Lung (tissue), 12 donors: ENCODE results near the gene FGGY. TPM values are rescaled to one million over a fixed set of nuclear protein-coding genes. Genes with fewer than 3 reads are reported as not detected.
A peak's percentile ranks its signal among the peaks of the same experiment; 100 is the strongest.

Experiments used
- ATAC-seq: fragments of 200-7000 bp; cut with Tn5 transposase; one replicate; pipeline ENCODE4 v1.9.1; 2020; ENCODE audit warnings: moderate number of reproducible peaks; ENCODE audit not compliant: insufficient read depth, low FRiP score
- DNase-seq, 3 donors: peaks; one replicate each; pipeline ENCODE4 v3.0.0-alpha.2; 2013 to 2017
- H3K27ac ChIP-seq, 2 donors: one replicate each; pipeline ENCODE4 v1.5.1; 2013; ENCODE audit warnings: mild to moderate bottlenecking in 2 of 2, moderate library complexity in 2 of 2, control low read depth in 1 of 2, inconsistent platforms in 1 of 2, low read depth in 1 of 2, low read length in 1 of 2
- H3K27me3 ChIP-seq, 3 donors: one replicate each; pipeline ENCODE4 v1.5.1; 2013; ENCODE audit warnings: low read length in 2 of 3; ENCODE audit not compliant: control insufficient read depth in 3 of 3, insufficient read depth in 3 of 3
- H3K36me3 ChIP-seq, 4 donors: one replicate each; pipeline ENCODE4 v1.5.1; 2013; ENCODE audit warnings: low read length in 4 of 4, mild to moderate bottlenecking in 1 of 4, moderate library complexity in 1 of 4; ENCODE audit not compliant: control insufficient read depth in 4 of 4, insufficient read depth in 4 of 4
- H3K4me1 ChIP-seq, 5 donors: one replicate each; pipeline ENCODE4 v1.5.1; 2013; ENCODE audit warnings: low read length in 5 of 5, mild to moderate bottlenecking in 2 of 5, moderate library complexity in 1 of 5; ENCODE audit not compliant: control insufficient read depth in 5 of 5, insufficient read depth in 5 of 5
- H3K4me3 ChIP-seq: one replicate; pipeline ENCODE4 v1.5.1; 2013; ENCODE audit warnings: mild to moderate bottlenecking, control low read depth, moderate library complexity
- H3K9ac ChIP-seq, 2 donors: one replicate each; pipeline ENCODE4 v1.5.1; 2013; ENCODE audit warnings: low read length in 2 of 2, control low read depth in 1 of 2; ENCODE audit not compliant: insufficient read depth in 1 of 2
- H3K9me3 ChIP-seq, 4 donors: one replicate each; pipeline ENCODE4 v1.5.1; 2013; ENCODE audit warnings: low read length in 3 of 4, mild to moderate bottlenecking in 1 of 4, moderate library complexity in 1 of 4; ENCODE audit not compliant: control insufficient read depth in 4 of 4, insufficient read depth in 3 of 4
- WGBS, 2 donors: extraction: QIAGEN DNeasy Blood & Tissue Kit; methylation state at CpG; one replicate each; pipeline ENCODE4 v1.1.7; 2013; 5-methylcytosine and 5-hydroxymethylcytosine counted together
- polyA plus RNA-seq, 2 donors: library from polyadenylated mRNA; stranded (reverse); fragments of 200-250 nt; gene quantifications; one replicate each; pipeline ENCODE4 v1.2.1, GENCODE V29; 2013
- total RNA-seq, 2 donors: library from RNA; depleted of rRNA in 1 of 2; stranded (reverse); fragments of >200 nt in 1 of 2; gene quantifications; one replicate each; pipeline ENCODE4 v1.2.1, GENCODE V29; 2014 to 2021
- TF ChIP-seq, protein P1 (sequence below): IDR thresholded peaks from 2 replicates; pipeline ENCODE4 v1.5.1; 2012; ENCODE audit warnings: mild to moderate bottlenecking; ENCODE audit errors: control extremely low read depth, extremely low read depth
- donor health status: control.
- donor health status: control.
- donor health status: Bipolar disorder and iron deficiency.
- donor health status: healthy.
- donor health status: DM: yes; HTN: yes; CAD: no.

FGGY gene
- total and polyA plus RNA-seq, 4 donors, result 16.1 to 42.3 (median 18.3) TPM

DNA sequence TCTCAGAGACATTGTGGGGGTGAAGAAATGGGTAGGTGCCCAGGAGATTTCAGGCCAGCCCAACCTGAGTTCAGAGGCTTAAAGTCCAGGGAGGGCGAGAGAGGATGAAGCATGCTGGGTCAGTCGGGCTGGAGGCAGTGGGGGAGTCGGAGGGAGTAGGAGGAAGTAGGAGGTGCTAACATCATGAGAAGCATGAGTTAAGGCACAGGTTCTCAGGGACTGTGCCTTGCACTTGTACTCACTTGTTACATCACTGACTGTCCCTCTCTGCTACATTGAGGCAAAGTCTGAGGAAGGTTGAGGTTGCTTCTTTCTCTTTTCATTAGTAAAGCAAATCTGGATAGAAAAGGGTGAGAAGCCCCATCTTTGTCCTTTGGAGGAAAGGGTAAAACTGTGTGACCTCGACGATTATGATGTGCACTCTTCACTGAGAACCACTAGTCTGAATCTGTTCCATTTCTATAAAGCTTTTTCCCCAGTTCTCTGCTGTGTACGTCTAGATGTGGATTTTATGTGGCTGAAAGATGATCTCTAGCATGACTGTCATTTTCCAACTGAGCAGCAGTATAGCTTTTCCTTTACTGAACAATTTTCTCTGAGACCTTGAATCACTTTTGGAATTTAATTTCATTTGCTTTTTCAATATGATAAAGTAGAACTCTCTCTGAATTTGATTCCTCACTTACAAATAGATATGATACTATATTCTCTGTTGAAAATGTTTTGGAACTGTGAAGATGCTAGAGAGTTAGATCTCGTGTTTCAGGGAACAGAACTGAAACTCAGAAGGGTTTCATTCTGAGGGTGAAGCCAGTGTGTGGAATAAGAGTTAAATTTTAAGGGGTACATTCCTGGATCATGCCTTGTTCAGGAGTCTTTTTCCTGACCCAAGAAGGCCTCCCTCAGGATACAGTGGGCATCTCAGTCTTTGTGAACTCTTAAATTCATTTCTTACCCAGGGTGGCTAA is 94.6 kb downstream of the FGGY start:
- ATAC-seq (no peak), DNase-seq (no peak)
- H3K27me3 ChIP-seq, result no peaks in the 10 kb centered on the region
- no peak overlapping the region for H3K4me3 ChIP-seq
- no peaks in the 10 kb centered on the region for H3K9me3 ChIP-seq
- no peak overlapping the region for H3K27ac ChIP-seq
- H3K4me1 ChIP-seq, result peaks cover 4 to 28% (median 16%) of the 10 kb centered on the region in 5 donors
- H3K36me3 ChIP-seq, result no peaks in the 10 kb centered on the region
- TF ChIP-seq, protein P1, sequence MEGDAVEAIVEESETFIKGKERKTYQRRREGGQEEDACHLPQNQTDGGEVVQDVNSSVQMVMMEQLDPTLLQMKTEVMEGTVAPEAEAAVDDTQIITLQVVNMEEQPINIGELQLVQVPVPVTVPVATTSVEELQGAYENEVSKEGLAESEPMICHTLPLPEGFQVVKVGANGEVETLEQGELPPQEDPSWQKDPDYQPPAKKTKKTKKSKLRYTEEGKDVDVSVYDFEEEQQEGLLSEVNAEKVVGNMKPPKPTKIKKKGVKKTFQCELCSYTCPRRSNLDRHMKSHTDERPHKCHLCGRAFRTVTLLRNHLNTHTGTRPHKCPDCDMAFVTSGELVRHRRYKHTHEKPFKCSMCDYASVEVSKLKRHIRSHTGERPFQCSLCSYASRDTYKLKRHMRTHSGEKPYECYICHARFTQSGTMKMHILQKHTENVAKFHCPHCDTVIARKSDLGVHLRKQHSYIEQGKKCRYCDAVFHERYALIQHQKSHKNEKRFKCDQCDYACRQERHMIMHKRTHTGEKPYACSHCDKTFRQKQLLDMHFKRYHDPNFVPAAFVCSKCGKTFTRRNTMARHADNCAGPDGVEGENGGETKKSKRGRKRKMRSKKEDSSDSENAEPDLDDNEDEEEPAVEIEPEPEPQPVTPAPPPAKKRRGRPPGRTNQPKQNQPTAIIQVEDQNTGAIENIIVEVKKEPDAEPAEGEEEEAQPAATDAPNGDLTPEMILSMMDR, result no peak
- H3K9ac ChIP-seq, result no peak overlapping the region
- 74 to 78% methylated on average over 7 of the region's 7 CpGs for WGBS, 2 donors

DNA sequence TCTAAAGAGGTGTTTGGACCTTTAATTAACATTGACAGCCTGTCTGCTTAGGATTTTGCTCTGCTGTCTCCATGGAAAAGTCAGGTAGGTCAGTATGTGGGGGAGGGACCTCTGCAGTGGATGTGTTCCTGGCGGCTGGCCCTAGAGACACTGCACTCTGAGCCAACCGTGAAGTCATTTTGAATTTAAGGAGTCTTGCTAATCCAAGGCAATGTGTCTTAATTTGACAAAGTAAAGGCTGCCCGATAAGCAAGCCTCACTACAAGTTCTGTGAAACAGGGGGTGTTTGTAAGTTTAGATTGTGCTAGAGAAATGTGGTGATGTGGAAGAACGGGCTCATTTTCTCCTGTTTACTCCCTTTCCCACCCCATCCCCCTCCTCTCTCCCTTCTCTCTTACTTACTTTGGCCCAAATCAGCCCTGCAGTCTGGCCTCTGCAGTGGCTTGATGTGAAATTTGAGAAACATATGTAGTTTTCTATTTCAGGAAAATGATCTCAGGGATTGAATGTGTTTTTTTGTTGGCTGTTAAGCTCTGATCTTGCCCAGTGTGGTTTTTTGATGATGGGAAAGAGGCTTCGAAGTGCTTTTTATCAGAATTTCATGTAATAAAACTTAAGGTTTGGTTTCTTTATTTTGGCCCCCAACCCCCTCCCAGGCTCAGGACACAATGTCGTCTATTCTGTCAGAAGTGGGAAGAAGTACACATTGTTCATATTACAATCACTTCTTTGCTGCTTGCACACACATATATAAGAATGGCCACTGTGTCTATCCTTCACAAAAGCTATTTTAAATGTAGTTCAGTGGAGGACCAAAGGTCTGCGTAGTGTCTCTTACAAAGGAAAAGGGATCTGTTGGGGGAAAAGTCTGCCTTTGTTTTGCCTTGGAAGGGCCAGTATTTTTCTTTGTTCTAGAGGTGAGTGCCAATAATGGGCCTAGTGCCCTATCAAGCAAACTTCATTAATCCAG is 96.6 kb downstream of the FGGY start:
- Histone ChIP-seq H3K9ac (peak overlapping the region; percentile 47 to 80), H3K9me3 (no peaks in the 10 kb centered on the region), H3K4me1 (peaks cover 4 to 28% (median 16%) of the 10 kb centered on the region in 5 donors), H3K27me3 (no peaks in the 10 kb centered on the region), H3K27ac (peak overlapping the region in 1 of 2 donors; percentile 79), H3K36me3 (no peaks in the 10 kb centered on the region), H3K4me3 (no peak overlapping the region)
- DNase-seq (peak; percentile 88 to 97 (median 97)), ATAC-seq (peak; percentile 75)
- WGBS, 2 donors, result 56 to 76% methylated on average over 7 of the region's 7 CpGs
- TF ChIP-seq, protein P1, result no peak

DNA sequence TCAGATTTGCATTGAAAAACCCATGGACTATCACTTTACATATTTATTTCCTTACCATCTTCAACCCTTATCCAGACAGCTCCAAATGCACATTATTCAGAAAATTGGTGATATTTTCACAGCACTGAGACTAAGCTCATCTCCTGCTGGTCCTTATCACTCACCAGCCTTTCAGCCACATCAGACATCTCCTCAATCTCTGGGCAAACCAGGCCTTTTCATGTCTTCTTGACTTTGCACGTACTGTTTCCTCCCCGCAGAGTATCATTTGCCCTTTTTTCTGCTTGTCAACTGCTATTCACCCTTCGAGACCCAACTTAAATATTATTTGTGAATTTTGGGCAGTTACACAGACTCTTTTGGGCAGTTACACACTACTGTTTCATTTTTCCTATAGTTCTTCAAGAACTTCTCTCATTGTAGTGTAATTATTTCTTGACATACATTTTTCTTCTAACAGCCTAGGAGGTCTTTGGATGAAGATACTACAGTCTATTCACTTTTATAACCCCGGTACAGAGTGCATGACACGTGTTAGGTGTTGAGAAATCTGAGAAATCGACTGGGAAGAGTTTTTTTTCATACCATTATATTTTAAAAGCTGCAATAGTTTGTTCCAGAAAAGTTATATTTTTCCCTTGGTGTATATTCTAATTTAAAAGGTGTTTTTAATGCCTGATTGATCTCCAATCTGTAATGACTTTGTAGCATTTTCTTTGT is 98.0 kb downstream of the FGGY start:
- WGBS, 2 donors, result 82 to 87% methylated on average over 6 of the region's 6 CpGs

More for the DNA sequence above, 98.0 kb downstream of the FGGY start:
- Histone ChIP-seq H3K36me3 (no peaks in the 10 kb centered on the region), H3K27ac (no peak overlapping the region), H3K27me3 (no peaks in the 10 kb centered on the region), H3K4me1 (peaks cover 4 to 28% (median 16%) of the 10 kb centered on the region in 5 donors), H3K9me3 (no peaks in the 10 kb centered on the region), H3K9ac (peak overlapping the region in 1 of 2 donors; percentile 80), H3K4me3 (no peak overlapping the region)
- DNase-seq (peak in 2 of 3 donors; percentile 22 to 34), ATAC-seq (no peak)
- TF ChIP-seq, protein P1, result no peak
